Ovary (tissue), 9 donors: ENCODE results near the gene PLSCR3. TPM values are rescaled to one million over a fixed set of nuclear protein-coding genes. Genes with fewer than 3 reads are reported as not detected.

Experiments used
- DNase-seq, 5 donors: peaks; one replicate each; pipeline ENCODE4 v3.0.0-alpha.2; 2019 to 2020
- H3K27ac ChIP-seq, 2 donors: fragments of 200-600 bp; one replicate each; pipeline versions ENCODE4 v1.5.1 to v1.8.0; 2019 to 2022
- H3K27me3 ChIP-seq: fragments of 200-600 bp; one replicate; pipeline ENCODE4 v1.8.0; 2022
- H3K36me3 ChIP-seq: fragments of 200-600 bp; sonication (generic); one replicate; pipeline ENCODE4 v1.5.1; 2019
- H3K4me1 ChIP-seq: one replicate; pipeline ENCODE4 v1.8.1; 2013; ENCODE audit warnings: mild to moderate bottlenecking, moderate library complexity; ENCODE audit not compliant: insufficient read depth
- H3K4me3 ChIP-seq: fragments of 200-600 bp; sonication (generic); one replicate; pipeline ENCODE4 v1.5.1; 2017
- H3K9me3 ChIP-seq, 2 donors: fragments of 200-600 bp in 1 of 2; sonication (generic) in 1 of 2; one replicate each; pipeline versions ENCODE4 v1.5.1 to v1.8.1; 2013 to 2019; ENCODE audit warnings: mild to moderate bottlenecking in 1 of 2, moderate library complexity in 1 of 2
- EP300 ChIP-seq: sonication (generic); formaldehyde crosslinking; IDR thresholded peaks from one replicate; pipeline ENCODE4 v1.6.1; 2017; ENCODE audit warnings: antibody characterized with exemption
- POLR2A ChIP-seq: fragments of 450-650 bp; IDR thresholded peaks from one replicate; pipeline ENCODE4 v1.6.1; 2017; ENCODE audit warnings: antibody characterized with exemption, mild to moderate bottlenecking, moderate library complexity
- WGBS, 3 donors: extraction: QIAGEN DNeasy Blood & Tissue Kit in 1 of 3; methylation state at CpG; one replicate each; pipeline versions ENCODE4 v1.1.5 to v1.1.7; 2013 to 2017; 5-methylcytosine and 5-hydroxymethylcytosine counted together
- intact Hi-C, 4 donors: fragments of 100-400 bp; cut with DNase I; formaldehyde crosslinking; loops; one replicate each; pipeline versions ENCODE4 v1.11.0 to v1.15.1; 2022 to 2023
- polyA plus RNA-seq, 2 donors: library from polyadenylated mRNA; stranded (reverse); fragments of 200-250 nt in 1 of 2; fragments of 350-450 nt in 1 of 2; fragmentation: Illumina TruSeq in 1 of 2; extraction: RNeasy Lipid Tissue Mini Kit (QIAGEN cat#74804) in 1 of 2; gene quantifications; one replicate each; pipeline ENCODE4 v1.2.3, GENCODE V29; 2013 to 2014
- total RNA-seq, 7 donors: library from RNA; depleted of rRNA in 2 of 7; stranded (reverse); fragments of >200 nt in 2 of 7; fragmentation: NEBNext Ultra II Directional in 3 of 7; extraction: Animal tissue kit (Norgen Biotek cat#: 25700) in 3 of 7; gene quantifications; one replicate each; pipeline versions ENCODE4 v1.1.0 to v1.2.4, GENCODE V29; 2016 to 2023
- TF ChIP-seq, protein P1 (sequence below), 3 donors: fragments of 450-650 bp in 2 of 3; fragments of 200-600 bp in 1 of 3; IDR thresholded peaks; one replicate each; pipeline versions ENCODE4 v1.5.1 to v1.8.0; 2016 to 2022; ENCODE audit warnings: antibody characterized with exemption in 3 of 3, mild to moderate bottlenecking in 1 of 3
- donor health status: DM: no; HTN: no; CAD: no; lungs with moderate emphysema.
- donor health status: DM: no; HTN: no; CAD: no.
- donor health status: Bipolar disorder and iron deficiency.
- donor health status: DM: yes; HTN: yes; CAD: no.
- donor health status: DM: no; HTN: no; CAD: no.
- donor health status: DM: yes; HTN: yes; CAD: no.

PLSCR3 gene
- total and polyA plus RNA-seq, 9 donors, result 7.1 to 52.4 (median 33.8) TPM

GRCh38 chr17:7426896-7427489, 32.7 kb upstream of the PLSCR3 start:
- 89 to 92% (median 91%) methylated on average over 26 to 29 of the region's 29 CpGs for WGBS, 3 donors
- Histone ChIP-seq H3K27ac (no peak overlapping the region), H3K36me3 (no peaks in the 10 kb centered on the region), H3K4me1 (no peaks in the 10 kb centered on the region), H3K9me3 (no peaks in the 10 kb centered on the region), H3K27me3 (no peaks in the 10 kb centered on the region), H3K4me3 (no peak overlapping the region)
- DNase-seq, result no peak
- TF ChIP-seq POLR2A, result no peak
- TF ChIP-seq EP300, result no peak
- TF ChIP-seq, protein P1, sequence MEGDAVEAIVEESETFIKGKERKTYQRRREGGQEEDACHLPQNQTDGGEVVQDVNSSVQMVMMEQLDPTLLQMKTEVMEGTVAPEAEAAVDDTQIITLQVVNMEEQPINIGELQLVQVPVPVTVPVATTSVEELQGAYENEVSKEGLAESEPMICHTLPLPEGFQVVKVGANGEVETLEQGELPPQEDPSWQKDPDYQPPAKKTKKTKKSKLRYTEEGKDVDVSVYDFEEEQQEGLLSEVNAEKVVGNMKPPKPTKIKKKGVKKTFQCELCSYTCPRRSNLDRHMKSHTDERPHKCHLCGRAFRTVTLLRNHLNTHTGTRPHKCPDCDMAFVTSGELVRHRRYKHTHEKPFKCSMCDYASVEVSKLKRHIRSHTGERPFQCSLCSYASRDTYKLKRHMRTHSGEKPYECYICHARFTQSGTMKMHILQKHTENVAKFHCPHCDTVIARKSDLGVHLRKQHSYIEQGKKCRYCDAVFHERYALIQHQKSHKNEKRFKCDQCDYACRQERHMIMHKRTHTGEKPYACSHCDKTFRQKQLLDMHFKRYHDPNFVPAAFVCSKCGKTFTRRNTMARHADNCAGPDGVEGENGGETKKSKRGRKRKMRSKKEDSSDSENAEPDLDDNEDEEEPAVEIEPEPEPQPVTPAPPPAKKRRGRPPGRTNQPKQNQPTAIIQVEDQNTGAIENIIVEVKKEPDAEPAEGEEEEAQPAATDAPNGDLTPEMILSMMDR (IDR thresholded peaks at IDR 0.05), result no peak
- intact Hi-C loops, result no loop called here

- H3K4me1 ChIP-seq, result no peaks in the 10 kb centered on the region
- H3K36me3 ChIP-seq, result no peaks in the 10 kb centered on the region
- no peak overlapping the region for H3K4me3 ChIP-seq
- H3K27ac ChIP-seq, result no peak overlapping the region
- TF ChIP-seq POLR2A (no peak), EP300 (no peak)
- TF ChIP-seq, protein P1 (IDR thresholded peaks at IDR 0.05), result no peak
- no peaks in the 10 kb centered on the region for H3K9me3 ChIP-seq
- intact Hi-C loops, result no loop called here
- 93 to 95% (median 94%) methylated on average over 30 to 33 of the region's 33 CpGs for WGBS, 3 donors
- DNase-seq, result no peak
- H3K27me3 ChIP-seq, result no peaks in the 10 kb centered on the region
Measured at GRCh38 chr17:7426203-7426863, 32.0 kb upstream of the PLSCR3 start.

- Histone ChIP-seq H3K4me1 (no peaks in the 10 kb centered on the region), H3K27ac (no peak overlapping the region), H3K27me3 (no peaks in the 10 kb centered on the region), H3K36me3 (no peaks in the 10 kb centered on the region), H3K9me3 (no peaks in the 10 kb centered on the region), H3K4me3 (no peak overlapping the region)
- TF ChIP-seq POLR2A (no peak), EP300 (no peak)
- TF ChIP-seq, protein P1 (IDR thresholded peaks at IDR 0.05), result no peak
- no peak for DNase-seq
- WGBS, 3 donors, result 82 to 89% (median 83%) methylated on average over 8 of the region's 8 CpGs
- intact Hi-C loops, result no loop called here
Measured at GRCh38 chr17:7425756-7426155, 31.4 kb upstream of the PLSCR3 start.

- DNase-seq, result no peak
- H3K4me1 ChIP-seq, result no peaks in the 10 kb centered on the region
- intact Hi-C loops, result no loop called here
- H3K4me3 ChIP-seq, result no peak within 1 kb of the TSS
- H3K9me3 ChIP-seq, result no peaks in the 10 kb centered on the region
- 82 to 87% (median 82%) methylated on average over 7 of the region's 7 CpGs for WGBS, 3 donors
- H3K27ac ChIP-seq, result no peak within 1 kb of the TSS
- TF ChIP-seq, protein P1 (IDR thresholded peaks at IDR 0.05), result no peak
- no peak for TF ChIP-seq POLR2A
- no peak for TF ChIP-seq EP300
- no peaks in the 10 kb centered on the region for H3K27me3 ChIP-seq
- H3K36me3 ChIP-seq, result no peaks in the 10 kb centered on the region
Measured at GRCh38 chr17:7425316-7425715, 31.0 kb upstream of the PLSCR3 start, which contains the start of gene SPEM2. SPEM2 (plus strand) TSS chr17:7425616; CDS start chr17:7425689, 73 bp downstream.
